PFSK-1 (cell line): ENCODE data around the gene ARHGEF33.

ENCODE experiments used
- FOXP2 ChIP-seq: optimal IDR thresholded peaks from 2 replicates; pipeline ENCODE3; 2011; ENCODE audit warnings: borderline replicate concordance, control low read depth, inconsistent platforms; ENCODE audit not compliant: insufficient read depth; ENCODE audit errors: extremely low read length, extremely low read depth
- POLR2AphosphoS5 ChIP-seq: IDR thresholded peaks from 2 replicates; pipeline ENCODE4 v1.6.1; 2012; ENCODE audit warnings: low read depth, mild to moderate bottlenecking, control low read depth, low read length, moderate library complexity
- REST ChIP-seq, 2 experiments: IDR thresholded peaks; 2 replicates each; pipeline versions ENCODE4 v1.6.1 to v1.8.0; 2011 to 2012; ENCODE audit warnings: low read depth in 2 of 2, low read length in 2 of 2, control low read depth in 1 of 2, inconsistent platforms in 1 of 2, mild to moderate bottlenecking in 1 of 2, moderate library complexity in 1 of 2; ENCODE audit not compliant: insufficient read depth in 1 of 2
- SIN3A ChIP-seq: IDR thresholded peaks from 2 replicates; pipeline ENCODE4 v1.6.1; 2012; ENCODE audit warnings: mild to moderate bottlenecking, low read length, moderate library complexity, borderline replicate concordance; ENCODE audit not compliant: insufficient read depth
- TAF1 ChIP-seq: IDR thresholded peaks from 2 replicates; pipeline ENCODE4 v1.6.1; 2012; ENCODE audit warnings: low read length, control low read depth, borderline replicate concordance; ENCODE audit not compliant: insufficient read depth

- TF ChIP-seq POLR2AphosphoS5 (no peak), TAF1 (no peak), REST (IDR thresholded peaks at IDR 0.05; ENCODE audit: insufficient read depth in 1 of 2, low read depth in 2 of 2, low read length in 2 of 2) (no peak), SIN3A (no peak), FOXP2 (no peak)
These were observed 1.6 kb upstream of the ARHGEF33 start for GRCh38 chr2:38887902-38888554.
